Measurements from ENCODE around the gene TANGO2. TPM values are rescaled to one million over a fixed set of nuclear protein-coding genes. Genes with fewer than 3 reads are reported as not detected.

The TANGO2 gene
- polyA plus RNA-seq, 1 donor: 9.4 TPM

GRCh38 chr22:19982991-19983578 lies 37.8 kb upstream of the TANGO2 start:
- DNase-seq (ENCODE audit: low read depth): no peak

- no peak for DNase-seq (ENCODE audit: low read depth)
Observed at GRCh38 chr22:19983741-19984140, 37.2 kb upstream of the TANGO2 start.

- DNase-seq (ENCODE audit: low read depth): no peak
Observed at GRCh38 chr22:19984201-19984753, 36.6 kb upstream of the TANGO2 start.

DNA sequence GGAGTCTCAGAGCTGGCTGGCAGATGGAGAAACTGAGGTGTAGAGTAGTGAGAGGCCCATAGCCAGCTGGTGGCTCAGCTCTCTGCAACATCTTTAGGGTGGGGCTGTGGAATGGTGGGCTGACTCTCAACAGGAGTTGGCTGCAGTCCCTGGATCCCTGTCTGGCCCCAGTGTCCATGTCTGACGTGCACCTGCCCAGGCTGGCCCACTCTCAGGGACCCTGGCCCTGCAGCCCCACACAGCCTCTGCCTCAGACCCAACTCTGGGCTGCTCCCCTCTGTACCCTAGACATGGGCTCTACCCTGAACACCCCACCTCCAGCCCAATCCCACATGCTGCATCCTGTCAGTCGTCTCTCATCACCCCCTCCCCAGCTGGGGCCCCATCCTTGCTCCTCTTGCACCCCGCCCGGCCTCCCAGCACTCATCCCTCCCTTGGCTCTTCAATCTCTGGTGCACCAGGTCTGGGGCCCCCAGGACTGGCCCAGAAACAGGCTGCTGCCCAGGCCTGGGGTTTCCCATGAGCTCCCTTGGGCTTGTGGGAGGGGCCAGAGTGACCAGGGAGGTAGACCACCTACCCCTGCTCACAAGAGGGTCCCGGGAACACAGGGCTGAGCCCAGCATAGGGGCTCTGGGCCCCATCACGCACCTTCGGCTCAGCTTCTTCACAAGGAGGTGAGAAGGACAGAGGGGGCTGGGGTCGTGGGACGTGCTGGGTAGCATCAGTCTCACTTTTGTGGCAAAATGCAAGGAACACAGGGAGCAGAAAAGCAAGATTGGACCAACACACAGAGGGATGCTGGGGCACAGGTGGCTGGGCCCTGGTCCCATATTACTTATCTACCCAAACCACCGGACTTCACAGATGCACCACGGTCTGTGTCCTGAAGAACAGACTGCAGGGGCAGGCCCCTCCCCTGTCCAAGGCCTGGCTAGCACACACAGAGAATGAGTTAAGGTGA lies 35.8 kb upstream of the TANGO2 start:
- DNase-seq (ENCODE audit: low read depth): no peak

GRCh38 chr22:19986011-19986409 lies 34.9 kb upstream of the TANGO2 start:
- no peak for DNase-seq (ENCODE audit: low read depth)

GRCh38 chr22:19986410-19987341 lies 34.2 kb upstream of the TANGO2 start:
- no peak for DNase-seq (ENCODE audit: low read depth)

GRCh38 chr22:19987394-19988306 lies 33.3 kb upstream of the TANGO2 start:
- no peak for DNase-seq (ENCODE audit: low read depth)

DNA sequence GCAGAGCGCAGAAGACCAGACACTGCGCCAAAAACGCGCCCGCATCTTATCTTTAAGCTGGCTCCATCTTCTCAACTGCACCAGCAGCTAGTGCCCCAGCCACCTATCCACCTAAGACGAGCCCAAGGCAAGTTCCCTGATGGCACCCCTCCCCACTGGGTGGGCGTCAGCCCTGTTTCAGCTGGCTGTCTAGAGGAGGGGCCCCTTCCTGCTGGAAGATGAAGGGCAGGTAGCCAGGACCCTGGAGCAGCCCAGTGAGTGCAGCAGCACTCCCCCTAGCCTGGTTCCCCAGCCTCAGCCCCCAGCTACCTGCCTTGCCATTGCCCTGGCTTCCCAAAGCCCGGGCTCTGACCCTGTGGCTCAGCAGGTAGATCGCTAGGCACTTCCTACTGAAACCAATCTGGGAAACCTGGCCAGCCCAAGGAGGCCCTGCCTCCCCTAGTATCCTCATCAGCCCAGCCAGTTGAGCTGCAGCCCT lies 32.5 kb upstream of the TANGO2 start:
- no peak for DNase-seq (ENCODE audit: low read depth)

DNA sequence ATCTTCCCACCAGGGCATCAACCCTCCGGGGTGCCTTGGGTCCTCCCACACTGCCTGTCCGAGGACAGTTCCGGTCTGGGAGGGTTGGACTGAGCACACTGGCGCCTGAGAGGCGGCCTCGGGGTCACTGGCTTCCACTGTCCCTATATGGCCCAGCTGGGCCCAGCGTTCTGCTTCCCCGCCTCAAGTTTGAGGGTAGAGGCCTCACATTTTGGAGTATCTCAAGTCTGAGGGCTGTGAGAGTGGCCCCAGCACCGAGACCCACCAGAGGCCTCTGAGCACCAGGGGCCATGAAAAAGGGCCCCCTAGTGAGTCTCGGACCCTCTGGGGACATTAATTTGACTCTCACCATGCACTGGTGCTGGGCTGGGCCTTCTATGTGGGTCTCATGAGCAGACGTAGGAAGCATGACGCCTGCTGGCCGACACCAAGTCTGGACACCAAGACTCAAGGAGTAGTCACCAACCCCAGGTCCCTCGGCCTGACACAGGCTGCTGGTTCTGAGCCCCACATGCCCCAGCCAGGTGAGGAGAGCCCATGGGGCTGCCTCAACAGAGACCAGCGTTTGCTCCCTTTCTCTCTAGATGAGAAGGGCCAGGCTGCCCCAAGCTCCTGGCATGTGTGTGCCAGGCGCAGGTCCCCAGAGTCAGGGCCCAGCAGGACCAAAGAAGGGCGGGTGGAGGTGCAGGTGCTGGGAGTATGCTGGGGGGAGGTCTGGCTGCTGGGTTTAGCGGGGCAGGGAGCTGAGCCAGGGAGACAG lies 31.8 kb upstream of the TANGO2 start:
- DNase-seq (ENCODE audit: low read depth): no peak

GRCh38 chr22:19989725-19990067 lies 31.2 kb upstream of the TANGO2 start:
- DNase-seq (ENCODE audit: low read depth): no peak

- DNase-seq (ENCODE audit: low read depth): no peak
Observed at GRCh38 chr22:19990188-19990587, 30.7 kb upstream of the TANGO2 start.

DNA sequence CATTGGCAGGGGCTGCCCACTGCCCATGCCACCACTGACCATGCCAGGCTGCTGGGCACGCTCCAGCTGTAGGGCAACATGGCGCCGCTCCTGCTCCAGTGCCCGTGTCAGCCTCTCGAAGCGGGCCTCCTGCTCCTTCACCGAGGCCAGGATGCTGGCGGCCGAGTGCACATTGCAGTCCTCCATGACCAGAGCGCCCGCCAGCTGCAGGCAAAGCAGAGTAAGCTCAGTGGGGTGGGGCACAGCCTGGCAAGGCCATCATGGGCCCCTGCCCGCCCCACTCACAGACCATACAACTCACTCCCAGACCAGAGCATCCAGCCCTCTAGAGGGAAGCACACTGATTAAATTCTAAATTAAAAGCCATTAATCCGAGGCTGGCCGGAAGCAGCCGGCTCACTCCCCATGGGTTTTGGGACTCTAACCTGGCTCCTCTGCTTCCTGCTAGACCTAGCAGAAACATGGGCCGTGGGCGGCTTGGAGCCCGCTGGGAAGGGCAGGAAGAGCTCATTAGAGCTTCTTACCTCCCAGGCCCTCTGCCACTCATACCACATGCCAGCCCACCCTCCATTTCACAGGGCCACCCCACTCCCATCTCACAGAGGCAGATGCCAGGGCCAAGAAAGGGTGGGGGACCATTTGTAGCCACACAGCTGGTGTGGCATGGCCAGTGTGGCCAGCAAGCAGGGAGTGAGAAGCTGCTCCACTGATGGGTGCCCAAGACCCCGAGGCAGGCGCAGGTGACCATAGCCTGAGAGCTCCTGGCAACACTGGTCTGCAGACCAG lies 30.1 kb upstream of the TANGO2 start:
- DNase-seq (ENCODE audit: low read depth): no peak

GRCh38 chr22:19991395-19991644 lies 29.6 kb upstream of the TANGO2 start:
- DNase-seq (ENCODE audit: low read depth): no peak

- DNase-seq (ENCODE audit: low read depth): no peak
Observed at GRCh38 chr22:19991645-19992451, 29.1 kb upstream of the TANGO2 start.

- DNase-seq (ENCODE audit: low read depth): no peak
Observed at GRCh38 chr22:19992481-19992911, 28.4 kb upstream of the TANGO2 start.

GRCh38 chr22:19992921-19993355 lies 28.0 kb upstream of the TANGO2 start:
- no peak for DNase-seq (ENCODE audit: low read depth)

DNA sequence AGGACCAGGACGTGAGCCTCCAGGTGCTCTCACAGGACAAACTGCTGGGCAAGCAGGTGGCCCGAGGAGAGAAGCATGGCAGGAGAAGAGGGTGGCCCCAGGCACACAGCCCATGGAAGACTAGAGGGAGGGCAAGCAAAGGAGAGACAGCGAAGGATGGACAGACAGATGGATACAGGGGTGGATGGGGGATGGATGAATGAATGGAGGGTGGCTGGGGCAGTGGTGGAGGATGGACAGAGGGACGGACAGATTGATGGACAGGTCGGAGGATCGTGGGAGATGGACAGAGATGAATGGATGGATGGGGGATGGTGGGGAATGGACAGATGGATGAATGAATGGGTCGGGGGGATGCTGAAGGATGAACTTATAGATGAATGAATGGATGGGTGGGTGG lies 27.0 kb upstream of the TANGO2 start:
- DNase-seq (ENCODE audit: low read depth): no peak

DNA sequence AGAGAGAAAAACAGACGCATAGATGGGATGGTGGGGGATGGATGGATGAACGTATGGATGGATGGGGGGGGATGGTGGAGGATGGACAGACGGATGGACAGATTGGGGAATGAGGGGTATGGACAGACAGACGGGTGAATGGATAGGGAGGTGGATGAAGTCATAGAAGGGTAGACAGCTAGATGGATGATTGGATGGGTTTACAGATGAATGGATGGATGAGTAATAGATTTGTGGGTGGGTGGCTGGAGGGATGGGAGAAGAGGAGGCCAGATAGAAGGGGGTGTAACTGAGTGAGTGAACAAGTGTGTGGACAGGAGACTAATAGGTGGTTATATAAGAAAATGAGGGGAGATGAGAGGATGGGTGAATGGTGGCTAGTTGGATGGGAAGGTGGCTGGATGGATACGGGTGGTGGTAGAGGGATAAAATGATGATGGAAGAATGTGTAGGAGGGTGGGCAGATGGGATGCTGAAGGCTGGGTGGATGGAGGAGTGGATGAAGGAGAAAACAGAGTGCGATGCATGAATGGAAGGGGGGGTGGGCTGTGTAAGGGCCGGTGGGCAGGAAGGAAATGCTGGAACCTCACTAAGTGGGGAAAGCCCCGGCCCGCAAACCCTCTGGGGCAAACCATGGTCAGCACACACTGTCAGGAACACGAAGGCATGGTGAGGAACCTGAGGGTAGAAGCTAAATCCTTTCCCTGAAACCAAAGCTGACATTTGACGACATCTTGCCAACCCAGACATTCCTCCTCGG lies 25.9 kb upstream of the TANGO2 start:
- no peak for DNase-seq (ENCODE audit: low read depth)

All from forelimb muscle (tissue), 1 donor.